Measurements from ENCODE around the gene TRA2B.

The TRA2B gene

GRCh38 chr3:185976977-185977678 lies 39.3 kb upstream of the TRA2B start:
- H3F3A ChIP-seq (ENCODE audit: insufficient read depth, low read length): no peaks in the 10 kb centered on the region
- DNase-seq: peak; percentile 87
- H3K36me3 ChIP-seq (replicated peaks; ENCODE audit: insufficient read depth, low read length): no peaks in the 10 kb centered on the region

DNA sequence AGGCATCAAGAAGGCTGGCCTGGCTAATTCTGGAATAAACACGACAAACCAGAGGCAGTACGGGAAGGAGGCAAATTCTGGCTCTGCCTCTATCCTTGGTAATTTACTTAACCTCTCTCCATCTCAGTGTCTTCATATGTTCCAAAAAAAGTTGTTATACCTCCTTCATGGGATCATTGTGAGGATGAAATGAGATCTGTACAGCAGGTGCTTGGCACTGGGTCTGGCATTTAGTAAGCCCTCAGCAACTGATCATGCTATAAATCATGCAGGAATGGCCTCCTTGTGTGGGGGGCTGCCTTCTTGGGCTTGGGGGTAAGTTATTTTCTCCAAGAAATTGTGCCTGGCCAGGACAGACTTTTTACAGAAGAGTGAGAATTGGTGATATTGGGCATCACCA lies 38.3 kb upstream of the TRA2B start:
- H3K27ac ChIP-seq (ENCODE audit: low read length): no peak overlapping the region
- H3K36me3 ChIP-seq (replicated peaks; ENCODE audit: insufficient read depth, low read length): no peaks in the 10 kb centered on the region
- H3K9me2 ChIP-seq (replicated peaks; ENCODE audit: insufficient read depth, low read length): no peaks in the 10 kb centered on the region
- no peaks in the 10 kb centered on the region for H3K4me1 ChIP-seq (ENCODE audit: low read length)
- no peaks in the 10 kb centered on the region for H4K20me1 ChIP-seq (ENCODE audit: insufficient read depth, low read length)
- no peak overlapping the region for H3K4me3 ChIP-seq (ENCODE audit: low read length)
- no peak overlapping the region for H3K4me2 ChIP-seq (ENCODE audit: low read depth, low read length)
- H3K27me3 ChIP-seq (replicated peaks; ENCODE audit: insufficient read depth, low read length): no peaks in the 10 kb centered on the region
- no peaks in the 10 kb centered on the region for H3F3A ChIP-seq (ENCODE audit: insufficient read depth, low read length)
- H2AFZ ChIP-seq (ENCODE audit: low read length): no peak overlapping the region
- TF ChIP-seq, protein P1, sequence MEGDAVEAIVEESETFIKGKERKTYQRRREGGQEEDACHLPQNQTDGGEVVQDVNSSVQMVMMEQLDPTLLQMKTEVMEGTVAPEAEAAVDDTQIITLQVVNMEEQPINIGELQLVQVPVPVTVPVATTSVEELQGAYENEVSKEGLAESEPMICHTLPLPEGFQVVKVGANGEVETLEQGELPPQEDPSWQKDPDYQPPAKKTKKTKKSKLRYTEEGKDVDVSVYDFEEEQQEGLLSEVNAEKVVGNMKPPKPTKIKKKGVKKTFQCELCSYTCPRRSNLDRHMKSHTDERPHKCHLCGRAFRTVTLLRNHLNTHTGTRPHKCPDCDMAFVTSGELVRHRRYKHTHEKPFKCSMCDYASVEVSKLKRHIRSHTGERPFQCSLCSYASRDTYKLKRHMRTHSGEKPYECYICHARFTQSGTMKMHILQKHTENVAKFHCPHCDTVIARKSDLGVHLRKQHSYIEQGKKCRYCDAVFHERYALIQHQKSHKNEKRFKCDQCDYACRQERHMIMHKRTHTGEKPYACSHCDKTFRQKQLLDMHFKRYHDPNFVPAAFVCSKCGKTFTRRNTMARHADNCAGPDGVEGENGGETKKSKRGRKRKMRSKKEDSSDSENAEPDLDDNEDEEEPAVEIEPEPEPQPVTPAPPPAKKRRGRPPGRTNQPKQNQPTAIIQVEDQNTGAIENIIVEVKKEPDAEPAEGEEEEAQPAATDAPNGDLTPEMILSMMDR (IDR thresholded peaks at IDR 0.05; ENCODE audit: low read length): no peak
- TF ChIP-seq EZH2phosphoT487 (IDR thresholded peaks at IDR 0.05; ENCODE audit: low read length): no peak
- no peak for TF ChIP-seq EZH2 (optimal IDR thresholded peaks at IDR 0.05; ENCODE audit: low read depth, low read length)
- H3K9ac ChIP-seq (ENCODE audit: low read length): no peak overlapping the region
- no peaks in the 10 kb centered on the region for H3K79me2 ChIP-seq (ENCODE audit: low read length)
- no peak for DNase-seq
- no peaks in the 10 kb centered on the region for H3K9me3 ChIP-seq (replicated peaks; ENCODE audit: insufficient read depth, low read length)

More at GRCh38 chr3:185976977-185977678, 39.3 kb upstream of the TRA2B start:
- Histone ChIP-seq H3K79me2 (ENCODE audit: low read length) (no peaks in the 10 kb centered on the region), H3K27ac (ENCODE audit: low read length) (no peak overlapping the region), H3K9me2 (replicated peaks; ENCODE audit: insufficient read depth, low read length) (no peaks in the 10 kb centered on the region), H3K9me3 (replicated peaks; ENCODE audit: insufficient read depth, low read length) (no peaks in the 10 kb centered on the region), H3K4me3 (ENCODE audit: low read length) (no peak overlapping the region), H4K20me1 (ENCODE audit: insufficient read depth, low read length) (no peaks in the 10 kb centered on the region), H3K27me3 (replicated peaks; ENCODE audit: insufficient read depth, low read length) (no peaks in the 10 kb centered on the region), H3K4me2 (ENCODE audit: low read depth, low read length) (no peak overlapping the region), H3K9ac (ENCODE audit: low read length) (no peak overlapping the region), H3K4me1 (ENCODE audit: low read length) (no peaks in the 10 kb centered on the region), H2AFZ (ENCODE audit: low read length) (0 out of 2 replicates have a peak overlapping the region, but pooled peaks have one; percentile 10)
- TF ChIP-seq, protein P1 (IDR thresholded peaks at IDR 0.05; ENCODE audit: low read length): peak; percentile 99
- TF ChIP-seq EZH2phosphoT487 (IDR thresholded peaks at IDR 0.05; ENCODE audit: low read length): no peak

DNA sequence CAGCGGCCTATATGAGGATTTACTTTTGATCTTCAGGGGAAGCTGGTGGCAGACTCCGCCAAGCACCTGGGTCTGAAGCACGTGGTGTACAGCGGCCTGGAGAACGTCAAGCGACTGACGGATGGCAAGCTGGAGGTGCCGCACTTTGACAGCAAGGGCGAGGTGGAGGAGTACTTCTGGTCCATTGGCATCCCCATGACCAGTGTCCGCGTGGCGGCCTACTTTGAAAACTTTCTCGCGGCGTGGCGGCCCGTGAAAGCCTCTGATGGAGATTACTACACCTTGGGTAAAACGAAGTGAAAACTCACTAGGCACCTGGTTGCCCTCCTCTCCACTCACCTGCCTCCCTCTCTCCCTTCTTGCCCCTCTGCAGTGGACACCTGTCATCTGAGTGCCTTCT lies 33.8 kb upstream of the TRA2B start:
- H3K9me2 ChIP-seq (replicated peaks; ENCODE audit: insufficient read depth, low read length): no peaks in the 10 kb centered on the region
- no peak overlapping the region for H3K27ac ChIP-seq (ENCODE audit: low read length)
- H3K4me1 ChIP-seq (ENCODE audit: low read length): no peaks in the 10 kb centered on the region
- H3K9me3 ChIP-seq (replicated peaks; ENCODE audit: insufficient read depth, low read length): no peaks in the 10 kb centered on the region
- no peaks in the 10 kb centered on the region for H3K27me3 ChIP-seq (replicated peaks; ENCODE audit: insufficient read depth, low read length)
- DNase-seq: no peak
- no peak overlapping the region for H3K9ac ChIP-seq (ENCODE audit: low read length)
- no peaks in the 10 kb centered on the region for H3F3A ChIP-seq (ENCODE audit: insufficient read depth, low read length)
- no peak overlapping the region for H3K4me2 ChIP-seq (ENCODE audit: low read depth, low read length)
- no peak overlapping the region for H3K4me3 ChIP-seq (ENCODE audit: low read length)
- no peak for TF ChIP-seq EZH2phosphoT487 (IDR thresholded peaks at IDR 0.05; ENCODE audit: low read length)
- H3K79me2 ChIP-seq (ENCODE audit: low read length): no peaks in the 10 kb centered on the region
- H3K36me3 ChIP-seq (replicated peaks; ENCODE audit: insufficient read depth, low read length): no peaks in the 10 kb centered on the region
- no peak overlapping the region for H2AFZ ChIP-seq (ENCODE audit: low read length)
- no peaks in the 10 kb centered on the region for H4K20me1 ChIP-seq (ENCODE audit: insufficient read depth, low read length)

- Histone ChIP-seq H3K36me3 (replicated peaks; ENCODE audit: insufficient read depth, low read length) (no peaks in the 10 kb centered on the region), H3K9me2 (replicated peaks; ENCODE audit: insufficient read depth, low read length) (no peaks in the 10 kb centered on the region), H3K9ac (ENCODE audit: low read length) (no peak overlapping the region), H3K4me1 (ENCODE audit: low read length) (no peaks in the 10 kb centered on the region), H3K27me3 (replicated peaks; ENCODE audit: insufficient read depth, low read length) (no peaks in the 10 kb centered on the region), H3K4me2 (ENCODE audit: low read depth, low read length) (no peak overlapping the region), H4K20me1 (ENCODE audit: insufficient read depth, low read length) (no peaks in the 10 kb centered on the region), H3K4me3 (ENCODE audit: low read length) (no peak overlapping the region), H2AFZ (ENCODE audit: low read length) (no peak overlapping the region), H3K79me2 (ENCODE audit: low read length) (no peaks in the 10 kb centered on the region), H3F3A (ENCODE audit: insufficient read depth, low read length) (no peaks in the 10 kb centered on the region), H3K27ac (ENCODE audit: low read length) (no peak overlapping the region), H3K9me3 (replicated peaks; ENCODE audit: insufficient read depth, low read length) (no peaks in the 10 kb centered on the region)
- DNase-seq: no peak
- no peak for TF ChIP-seq EZH2 (optimal IDR thresholded peaks at IDR 0.05; ENCODE audit: low read depth, low read length)
Measured at GRCh38 chr3:185968168-185968567, 30.4 kb upstream of the TRA2B start.

All from MM.1S (cell line).